Measurements from ENCODE around the gene DHX38.

The DHX38 gene

DNA sequence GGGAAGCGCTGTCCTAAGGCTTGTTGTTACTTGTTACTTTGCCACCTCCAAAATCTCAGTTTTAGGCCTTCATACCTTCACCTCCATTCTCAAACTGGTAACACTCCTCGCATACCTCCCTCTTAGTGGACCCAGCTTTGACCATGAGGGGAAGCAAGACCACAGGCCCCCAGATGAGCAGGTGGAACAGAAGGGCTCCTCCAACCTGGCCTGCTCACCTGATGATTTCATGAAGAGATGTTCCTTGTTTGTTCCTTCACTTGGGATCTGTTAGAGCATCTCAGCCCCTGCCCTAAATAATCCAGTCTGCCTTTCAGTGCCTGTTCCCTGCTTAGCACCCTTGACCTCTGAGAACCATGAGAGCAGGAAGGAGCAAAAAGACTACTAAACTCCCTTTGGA lies 28.7 kb downstream of the DHX38 start:
- no peak for DNase-seq (ENCODE audit: low spot score)
- in situ Hi-C loops (cut with MboI; ENCODE audit: low sequenced_read_pairs, unreplicated experiment) = loop anchor here (10.0 kb wide), 1 partner anchor 342 kb away; no protein-coding TSS in a partner anchor

DNA sequence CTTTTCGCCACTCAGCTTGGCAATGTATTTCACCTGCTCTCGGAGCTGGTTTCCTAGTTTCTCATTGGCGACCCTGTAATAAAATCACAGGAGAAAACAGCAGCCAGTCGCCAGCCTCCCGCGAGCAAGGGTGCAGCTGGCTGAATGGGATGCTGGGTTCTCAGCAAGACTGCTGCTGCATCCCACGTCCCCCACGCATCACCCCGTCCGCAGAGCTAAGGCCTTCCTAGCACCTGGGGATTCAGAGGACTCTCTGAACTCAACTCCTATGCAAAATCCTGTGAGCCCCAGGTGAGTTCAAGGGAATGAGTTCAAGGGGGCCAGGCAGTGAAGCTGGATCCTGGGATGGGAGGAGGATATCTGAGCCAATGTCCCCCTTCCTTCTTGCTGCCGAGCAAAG lies 29.3 kb downstream of the DHX38 start:
- DNase-seq (ENCODE audit: low spot score) = no peak
- in situ Hi-C loops (cut with MboI; ENCODE audit: low sequenced_read_pairs, unreplicated experiment) = loop anchor here (10.0 kb wide), 1 partner anchor 342 kb away; no protein-coding TSS in a partner anchor
- TF ChIP-seq, protein P1, sequence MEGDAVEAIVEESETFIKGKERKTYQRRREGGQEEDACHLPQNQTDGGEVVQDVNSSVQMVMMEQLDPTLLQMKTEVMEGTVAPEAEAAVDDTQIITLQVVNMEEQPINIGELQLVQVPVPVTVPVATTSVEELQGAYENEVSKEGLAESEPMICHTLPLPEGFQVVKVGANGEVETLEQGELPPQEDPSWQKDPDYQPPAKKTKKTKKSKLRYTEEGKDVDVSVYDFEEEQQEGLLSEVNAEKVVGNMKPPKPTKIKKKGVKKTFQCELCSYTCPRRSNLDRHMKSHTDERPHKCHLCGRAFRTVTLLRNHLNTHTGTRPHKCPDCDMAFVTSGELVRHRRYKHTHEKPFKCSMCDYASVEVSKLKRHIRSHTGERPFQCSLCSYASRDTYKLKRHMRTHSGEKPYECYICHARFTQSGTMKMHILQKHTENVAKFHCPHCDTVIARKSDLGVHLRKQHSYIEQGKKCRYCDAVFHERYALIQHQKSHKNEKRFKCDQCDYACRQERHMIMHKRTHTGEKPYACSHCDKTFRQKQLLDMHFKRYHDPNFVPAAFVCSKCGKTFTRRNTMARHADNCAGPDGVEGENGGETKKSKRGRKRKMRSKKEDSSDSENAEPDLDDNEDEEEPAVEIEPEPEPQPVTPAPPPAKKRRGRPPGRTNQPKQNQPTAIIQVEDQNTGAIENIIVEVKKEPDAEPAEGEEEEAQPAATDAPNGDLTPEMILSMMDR (IDR thresholded peaks at IDR 0.05; ENCODE audit: borderline replicate concordance, control extremely low read depth, extremely low read depth, insufficient read depth, missing control alignments) = no peak

More for the DNA sequence above, 28.7 kb downstream of the DHX38 start:
- TF ChIP-seq, protein P1 (IDR thresholded peaks at IDR 0.05; ENCODE audit: borderline replicate concordance, control extremely low read depth, extremely low read depth, insufficient read depth, missing control alignments) = no peak

DNA sequence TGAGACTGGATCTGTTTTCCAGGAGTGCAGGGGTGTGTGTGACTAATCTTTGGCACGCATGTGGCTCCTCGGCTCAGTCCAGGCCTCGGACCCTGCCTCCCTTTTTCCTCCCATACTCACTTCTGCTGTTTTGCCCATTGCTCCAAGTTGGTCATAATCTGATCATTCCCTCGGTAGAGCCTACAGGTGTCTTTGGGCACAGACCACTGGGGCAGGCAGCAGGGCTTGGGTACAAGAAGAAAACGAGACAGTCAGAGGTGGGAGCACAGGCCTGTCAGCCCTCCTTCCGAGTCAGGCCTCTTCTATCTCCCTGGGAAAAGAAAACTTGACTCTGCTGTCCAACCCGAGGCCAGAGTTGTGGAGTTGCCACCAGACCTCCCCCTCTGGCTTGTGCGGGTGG lies 29.8 kb downstream of the DHX38 start:
- peak; percentile 12 for DNase-seq (ENCODE audit: low spot score)
- in situ Hi-C loops (cut with MboI; ENCODE audit: low sequenced_read_pairs, unreplicated experiment) = loop anchor here (10.0 kb wide), 1 partner anchor 341 kb away; no protein-coding TSS in a partner anchor
- TF ChIP-seq, protein P1 (IDR thresholded peaks at IDR 0.05; ENCODE audit: borderline replicate concordance, control extremely low read depth, extremely low read depth, insufficient read depth, missing control alignments) = no peak

DNA sequence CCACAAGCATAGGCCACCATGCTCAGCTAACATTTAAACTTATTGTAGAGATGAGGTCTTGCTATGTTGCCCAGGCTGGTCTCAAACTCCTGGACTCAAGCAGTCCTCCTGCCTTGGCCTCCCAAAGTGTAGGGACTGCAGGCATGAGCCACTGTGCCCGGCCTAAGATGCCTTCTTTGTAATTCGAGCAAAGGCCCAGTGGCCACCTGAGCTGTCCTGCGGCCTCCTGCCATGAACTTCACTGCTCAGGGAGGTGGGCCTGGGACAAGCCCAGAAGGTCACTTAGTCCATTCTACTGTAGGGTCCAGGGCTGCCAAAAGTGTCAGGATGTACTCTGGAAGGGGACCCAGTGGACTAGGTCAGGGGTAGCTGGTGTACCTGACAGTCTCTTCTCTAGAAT lies 30.5 kb downstream of the DHX38 start:
- DNase-seq (ENCODE audit: low spot score) = no peak
- in situ Hi-C loops (cut with MboI; ENCODE audit: low sequenced_read_pairs, unreplicated experiment) = loop anchor here (10.0 kb wide), 1 partner anchor 341 kb away; no protein-coding TSS in a partner anchor
- TF ChIP-seq, protein P1 (IDR thresholded peaks at IDR 0.05; ENCODE audit: borderline replicate concordance, control extremely low read depth, extremely low read depth, insufficient read depth, missing control alignments) = no peak

DNA sequence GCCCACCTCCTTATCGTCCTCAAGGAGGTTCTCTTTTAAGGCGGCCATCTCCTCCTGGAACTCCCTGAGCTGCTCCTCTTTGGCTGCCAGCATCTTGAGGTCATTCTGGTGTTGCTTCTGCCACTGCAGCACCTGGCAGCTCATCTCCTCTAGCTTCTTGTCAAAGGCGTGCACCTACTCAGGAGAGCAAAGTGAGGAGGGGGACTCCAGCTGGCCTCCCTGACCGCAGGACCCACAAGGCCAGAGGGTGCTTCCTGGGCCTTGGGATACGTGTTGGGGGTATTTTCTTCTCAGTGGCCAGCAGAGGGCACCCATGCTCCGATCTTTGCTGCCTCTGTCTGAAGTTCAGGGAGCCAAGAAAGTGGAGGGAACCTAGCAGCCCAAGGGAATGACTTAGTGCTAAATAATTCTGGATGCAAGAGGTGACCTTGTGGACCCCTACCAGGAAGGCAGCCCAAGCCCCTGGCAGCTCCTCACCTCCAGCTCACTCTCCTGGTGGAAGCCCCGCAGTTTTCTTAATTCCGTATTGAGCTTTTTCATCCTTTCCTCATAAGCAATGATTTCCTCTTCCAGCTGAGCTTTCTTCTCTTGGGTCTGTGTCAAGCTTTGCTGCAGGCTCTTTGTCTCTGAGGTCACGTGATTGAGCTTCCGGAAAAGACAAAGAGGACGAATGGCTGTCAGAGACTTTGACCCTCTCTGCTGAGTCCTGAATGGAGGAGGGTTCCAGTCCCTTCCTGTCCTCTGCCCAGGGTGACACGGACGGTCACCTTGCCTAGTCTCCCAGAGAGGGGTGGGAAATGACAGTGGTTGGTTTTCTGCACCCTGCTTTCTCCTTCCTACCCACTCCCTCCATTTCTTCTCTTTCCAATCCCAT lies 31.4 kb downstream of the DHX38 start:
- TF ChIP-seq, protein P1 (IDR thresholded peaks at IDR 0.05; ENCODE audit: borderline replicate concordance, control extremely low read depth, extremely low read depth, insufficient read depth, missing control alignments) = peak; percentile 87
- in situ Hi-C loops (cut with MboI; ENCODE audit: low sequenced_read_pairs, unreplicated experiment) = loop anchor here (10.0 kb wide), 1 partner anchor 340 kb away; no protein-coding TSS in a partner anchor
- peak; percentile 79 for DNase-seq (ENCODE audit: low spot score)

DNA sequence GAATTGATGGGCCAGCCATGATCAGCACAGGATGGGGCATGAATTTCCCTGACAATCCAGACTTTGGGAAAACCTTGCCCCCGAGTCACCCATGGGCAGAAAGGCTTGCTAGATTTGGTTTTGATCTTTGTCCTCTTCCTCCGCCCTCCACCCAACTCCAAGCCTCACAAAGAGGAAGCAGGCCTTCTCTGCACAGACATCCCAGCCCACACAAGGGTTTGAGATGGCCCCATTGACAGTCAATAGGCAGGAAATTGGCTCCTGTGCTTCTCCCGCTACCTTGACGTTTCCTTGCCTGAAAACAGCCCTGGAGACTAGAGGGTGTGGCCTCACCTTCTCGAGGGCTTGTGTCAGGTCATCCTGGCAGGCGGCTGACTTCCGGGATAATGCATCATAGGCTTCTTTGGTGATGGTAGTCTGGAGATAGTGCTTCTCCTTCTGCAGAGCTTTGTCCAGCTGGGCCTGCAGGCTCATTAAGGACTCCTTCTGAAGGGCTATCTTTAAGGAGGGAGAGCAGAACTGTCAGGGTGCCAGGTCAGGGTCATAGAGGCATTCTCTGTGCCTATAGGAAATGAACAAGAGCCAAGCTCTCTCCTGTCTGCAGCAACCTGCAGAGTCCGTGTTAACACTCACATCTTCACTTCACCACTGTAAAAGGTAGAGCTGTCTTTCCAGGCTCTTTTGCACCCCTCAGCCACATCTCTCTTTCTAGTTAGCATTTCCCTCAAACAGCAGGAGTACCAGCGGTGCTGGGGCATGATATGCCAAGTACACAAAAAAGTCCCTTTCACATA lies 32.2 kb downstream of the DHX38 start:
- DNase-seq (ENCODE audit: low spot score) = no peak
- in situ Hi-C loops (cut with MboI; ENCODE audit: low sequenced_read_pairs, unreplicated experiment) = loop anchor here (10.0 kb wide), 1 partner anchor 339 kb away; no protein-coding TSS in a partner anchor
- TF ChIP-seq, protein P1 (IDR thresholded peaks at IDR 0.05; ENCODE audit: borderline replicate concordance, control extremely low read depth, extremely low read depth, insufficient read depth, missing control alignments) = no peak
